GM18907 (cell line): ENCODE data around the gene SDC1.
"Not testable (repeated sequence)": the region's sequence is repeated elsewhere in the genome, so short reads cannot be mapped to it uniquely, and the experiment has no call there.

Experiments
- ATAC-seq: cut with Tn5 transposase; IDR thresholded peaks from one replicate; pipeline ENCODE4 v1.9.1; 2021; ENCODE audit warnings: mild to moderate bottlenecking, moderate library complexity; ENCODE audit not compliant: unreplicated experiment

The SDC1 gene

DNA sequence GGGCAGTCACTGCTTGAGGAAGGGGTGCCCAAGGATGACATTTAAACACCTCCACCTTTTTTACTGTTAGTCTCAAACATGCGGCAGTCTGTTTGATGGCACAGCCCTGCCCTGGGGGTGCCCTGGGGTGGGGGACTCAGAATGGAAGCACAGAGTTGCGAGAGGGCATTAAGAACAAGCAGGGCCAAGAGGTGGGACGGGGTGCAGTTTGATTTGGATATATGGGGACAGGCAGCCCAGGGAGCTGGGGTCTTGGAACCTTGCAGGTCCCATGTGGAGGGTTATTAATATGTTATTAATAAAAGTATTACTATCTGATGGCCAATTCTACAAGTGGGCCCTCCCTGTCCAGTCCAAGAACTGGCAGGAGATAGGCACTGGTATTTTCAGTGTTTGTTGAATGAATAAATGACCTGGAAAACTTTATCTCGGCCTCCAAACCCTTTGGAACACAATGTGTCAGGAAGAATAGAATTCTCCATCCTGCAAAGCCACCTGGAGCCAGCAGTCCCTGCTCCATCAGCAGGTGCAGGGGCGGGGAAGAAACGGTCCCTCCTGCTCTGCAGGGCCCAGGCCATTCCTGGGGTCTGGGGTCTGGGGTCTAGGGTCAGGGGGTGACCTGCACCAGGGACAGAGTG, 25.2 kb downstream of the SDC1 start:
- no peak for ATAC-seq

DNA sequence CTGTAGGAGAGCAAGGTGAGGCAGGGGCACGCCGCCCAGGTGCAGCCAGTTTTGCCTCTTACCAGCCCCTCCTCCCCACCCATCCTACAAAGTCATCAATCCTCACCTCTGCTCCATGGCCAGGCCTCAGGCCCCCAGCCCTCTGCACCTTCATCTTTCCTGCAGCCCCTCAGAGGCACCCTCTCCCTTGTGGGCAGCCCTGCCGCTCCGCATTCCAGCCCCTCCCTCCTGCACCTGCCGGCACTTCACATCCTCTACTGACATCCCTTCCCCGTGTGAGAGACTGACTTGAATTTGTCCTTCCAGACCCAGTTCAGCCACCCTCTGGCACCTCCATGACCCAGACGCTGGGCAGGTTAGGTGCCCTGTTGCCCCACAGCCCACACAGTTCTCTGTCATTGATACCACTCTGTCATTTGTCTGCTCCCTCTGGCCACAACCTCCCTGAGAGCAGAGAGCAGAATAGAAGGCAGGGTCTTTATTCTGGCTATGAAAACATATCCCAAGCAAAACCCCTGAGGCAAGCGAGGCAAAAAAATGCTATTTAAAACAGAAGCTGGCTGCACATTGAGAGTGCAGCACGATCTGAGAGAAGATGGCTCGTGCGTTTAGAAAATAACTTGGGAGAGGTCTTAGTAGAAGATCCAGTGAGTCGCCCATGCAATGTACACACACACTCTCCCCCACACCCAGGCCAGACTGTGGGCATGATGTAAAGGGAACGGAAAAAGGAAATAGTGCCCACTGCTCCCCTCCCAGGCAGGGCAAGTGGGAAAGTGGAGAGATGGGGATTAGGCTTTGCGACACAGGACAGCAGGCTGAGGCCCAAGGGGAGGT, 25.9 kb downstream of the SDC1 start:
- no peak for ATAC-seq

DNA sequence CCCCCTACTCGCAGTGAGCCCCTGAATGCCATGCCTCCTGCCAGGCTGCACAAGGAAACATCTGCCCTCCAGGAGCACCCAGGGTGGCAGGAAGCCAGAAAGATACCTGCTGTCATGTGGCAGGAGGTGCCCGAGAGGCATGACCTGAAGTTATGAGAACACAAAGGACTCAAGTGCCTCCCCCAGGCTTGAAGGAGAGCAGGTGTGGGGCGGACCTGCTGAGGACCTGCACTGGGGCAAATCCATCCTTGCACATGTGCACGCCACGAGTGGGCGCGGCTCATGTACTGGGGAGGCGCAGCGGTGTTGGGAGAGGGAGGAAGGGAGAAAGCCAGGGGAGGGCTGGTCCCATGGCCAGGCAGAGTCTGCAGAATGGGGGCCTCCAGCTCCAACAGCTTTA, 26.9 kb downstream of the SDC1 start:
- ATAC-seq, result no peak

DNA sequence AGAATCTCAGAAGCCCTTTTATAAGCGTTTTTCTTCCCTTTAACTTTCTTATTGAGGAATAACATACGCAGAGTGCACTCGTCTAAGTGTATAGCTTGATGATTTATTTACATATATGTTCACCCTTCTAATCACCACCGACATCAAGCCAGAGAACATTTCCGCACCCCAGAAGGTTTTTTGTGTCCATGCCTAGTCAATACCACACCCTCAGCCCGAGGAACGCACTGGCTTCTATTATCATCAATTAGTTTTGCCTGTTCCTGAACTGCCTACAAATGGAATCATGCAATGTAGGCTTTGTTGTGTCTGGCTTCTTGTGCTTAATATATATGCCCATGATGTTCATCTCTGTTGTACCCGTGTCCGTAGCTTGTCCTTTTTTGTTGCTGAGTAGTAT, 27.7 kb downstream of the SDC1 start:
- no peak for ATAC-seq

DNA sequence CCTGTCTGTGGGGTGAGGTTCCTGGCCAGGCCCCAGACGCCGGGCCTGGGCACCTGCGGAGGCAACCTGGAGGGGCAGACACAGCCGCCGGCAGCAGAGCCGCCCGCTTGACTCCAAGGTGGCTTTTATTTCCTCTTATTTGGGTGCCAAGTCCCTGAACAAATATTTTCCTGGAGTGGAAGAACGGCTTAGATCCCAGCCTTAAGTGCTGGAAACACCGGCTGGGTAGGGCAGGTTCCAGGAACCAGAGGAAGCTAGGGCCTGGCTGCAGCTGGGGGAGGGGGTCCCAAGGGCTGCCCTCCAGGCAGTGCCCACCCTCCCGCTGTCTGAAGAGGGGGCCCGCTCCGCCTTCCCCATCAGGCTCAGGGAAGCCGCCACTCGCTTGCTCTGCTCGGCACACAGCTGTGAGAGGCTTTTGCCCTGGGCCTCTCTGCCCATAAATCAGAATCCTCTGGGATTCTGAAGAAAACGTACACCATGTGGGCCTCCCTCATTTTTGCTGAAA, 28.2 kb downstream of the SDC1 start:
- no peak for ATAC-seq

DNA sequence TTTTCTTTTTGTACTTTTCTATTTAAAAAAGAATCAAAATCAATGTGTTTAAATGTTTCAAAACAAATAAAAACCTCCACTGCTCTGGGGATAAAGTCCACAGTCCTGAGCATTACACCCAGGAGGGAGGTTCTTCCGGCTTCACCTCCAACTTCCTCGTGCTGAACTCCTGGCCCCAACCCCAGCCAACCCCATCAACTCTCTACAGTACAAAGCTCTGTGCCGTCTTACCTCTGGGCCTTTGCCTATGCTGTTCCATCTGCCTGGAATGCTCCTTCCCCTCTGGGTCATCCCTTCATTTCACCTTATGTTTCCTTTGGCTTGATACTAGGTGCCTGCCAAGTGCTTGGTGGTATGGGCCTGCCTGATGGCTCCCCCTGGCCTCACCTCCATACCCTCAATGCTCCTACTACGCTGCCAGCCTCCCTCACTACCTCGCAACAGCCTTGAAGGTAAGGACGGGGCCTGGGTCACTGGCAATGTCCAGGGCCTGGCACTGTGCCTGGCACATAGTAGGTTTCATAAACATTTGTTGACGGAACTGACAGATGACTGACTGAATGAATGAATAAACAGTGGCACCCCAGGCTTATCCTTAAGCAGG, 28.8 kb downstream of the SDC1 start:
- ATAC-seq, result no peak

DNA sequence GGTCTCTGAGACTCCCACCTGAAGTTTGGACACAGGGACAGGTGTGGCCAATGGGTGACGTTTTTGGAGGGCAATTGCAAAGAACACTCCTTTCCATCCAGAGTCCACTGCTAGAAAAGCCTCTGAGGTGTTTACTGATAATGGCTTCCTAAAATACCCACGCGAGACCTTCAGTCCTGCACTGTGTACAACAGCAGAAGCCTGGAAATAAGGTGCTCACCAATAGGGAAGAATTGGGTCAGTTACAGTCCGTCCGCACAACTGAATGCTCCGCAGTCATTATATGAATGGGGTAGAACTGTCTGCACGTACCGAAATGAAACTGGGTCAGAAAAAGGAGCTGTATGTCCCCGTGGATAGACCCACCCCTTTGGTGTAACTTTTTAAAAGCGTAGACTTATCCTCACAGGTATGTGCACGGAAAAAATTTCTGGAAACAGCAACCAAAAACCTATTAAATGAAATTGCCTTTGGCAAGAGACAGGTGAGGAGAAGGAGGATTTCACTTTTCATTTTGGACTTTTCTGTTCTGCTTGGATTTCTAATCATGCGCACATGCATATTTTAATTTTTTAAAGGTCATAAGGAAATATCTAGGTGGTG, 29.4 kb downstream of the SDC1 start:
- ATAC-seq, result no peak

DNA sequence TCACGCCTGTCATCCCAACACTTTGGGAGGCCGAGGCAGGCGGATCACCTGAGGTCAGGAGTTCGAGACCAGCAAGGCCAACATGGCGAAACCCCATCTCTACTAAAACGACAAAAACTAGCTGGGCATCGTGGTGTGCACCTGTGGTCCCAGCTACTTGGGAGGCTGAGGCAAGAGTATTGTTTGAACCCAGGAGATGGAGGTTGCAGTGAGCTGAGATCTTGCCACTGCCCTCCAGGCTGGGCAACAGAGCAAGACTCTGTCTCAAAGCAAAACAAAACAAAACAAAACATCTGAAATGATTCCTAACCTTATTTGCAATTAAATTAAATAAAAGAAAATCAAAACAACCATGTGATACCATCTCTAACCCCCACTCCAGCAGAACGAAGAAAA, 29.9 kb downstream of the SDC1 start:
- ATAC-seq, result not testable (repeated sequence)

DNA sequence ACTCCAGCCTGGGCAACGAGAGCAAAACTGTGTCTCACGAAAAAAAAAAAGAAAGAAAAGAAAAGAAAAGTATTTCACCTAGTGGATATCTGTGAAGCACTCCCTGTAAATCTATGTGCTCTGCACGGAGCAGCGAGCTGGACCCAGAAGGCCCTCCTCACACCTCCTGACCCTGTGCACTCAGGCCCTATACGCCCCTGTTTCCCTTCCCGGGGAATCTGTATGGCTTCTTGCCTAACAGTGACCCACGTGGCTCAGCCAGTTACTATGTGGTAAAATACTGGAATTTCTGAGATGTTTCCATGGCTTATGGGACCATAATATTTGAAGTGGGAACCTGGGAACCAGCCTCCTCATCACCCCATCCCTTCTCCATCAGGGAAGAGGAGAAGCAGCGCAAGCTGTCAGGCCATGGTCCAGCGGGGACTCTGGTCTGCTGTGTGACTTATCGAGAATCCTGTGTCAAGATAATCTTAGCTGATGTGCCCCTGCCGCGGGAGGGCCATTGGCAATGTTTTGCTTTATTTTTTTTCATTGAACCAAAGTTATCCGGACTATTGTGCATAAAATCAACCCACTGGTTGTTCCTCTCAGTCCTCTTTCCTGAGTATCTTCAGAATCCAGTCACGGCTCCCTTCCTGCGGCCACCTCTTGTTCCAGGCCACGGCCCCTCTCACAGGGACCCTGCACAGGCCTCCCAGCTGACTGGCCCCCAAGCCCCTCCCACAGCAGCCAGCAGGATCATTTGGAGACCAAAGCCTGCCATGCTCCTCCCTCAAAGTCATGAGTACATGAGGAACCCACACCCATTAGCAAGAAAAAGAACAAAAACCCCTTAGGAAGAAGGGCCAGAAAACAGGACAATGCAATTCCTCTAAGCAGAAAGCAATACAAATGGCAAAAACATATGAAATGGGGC, 30.6 kb downstream of the SDC1 start:
- no peak for ATAC-seq

DNA sequence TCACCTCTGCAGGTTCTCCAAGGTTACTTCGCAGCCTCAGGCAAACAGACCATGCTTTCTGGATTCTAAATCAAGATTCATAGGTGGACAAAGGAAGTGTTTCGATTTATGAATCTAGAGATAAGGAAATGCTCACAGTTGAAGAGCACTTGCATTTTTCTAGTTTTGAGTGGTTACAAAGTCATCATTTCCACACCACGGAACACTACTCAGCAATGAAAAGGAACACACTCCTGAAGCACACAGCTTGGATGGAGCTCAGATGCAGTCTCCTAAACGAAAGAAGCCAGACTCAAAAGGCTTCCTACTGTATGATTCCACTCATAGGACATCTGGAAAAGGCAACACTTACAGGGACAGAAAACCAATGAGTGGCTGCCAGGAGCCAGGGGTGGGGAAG, 31.7 kb downstream of the SDC1 start:
- no peak for ATAC-seq

DNA sequence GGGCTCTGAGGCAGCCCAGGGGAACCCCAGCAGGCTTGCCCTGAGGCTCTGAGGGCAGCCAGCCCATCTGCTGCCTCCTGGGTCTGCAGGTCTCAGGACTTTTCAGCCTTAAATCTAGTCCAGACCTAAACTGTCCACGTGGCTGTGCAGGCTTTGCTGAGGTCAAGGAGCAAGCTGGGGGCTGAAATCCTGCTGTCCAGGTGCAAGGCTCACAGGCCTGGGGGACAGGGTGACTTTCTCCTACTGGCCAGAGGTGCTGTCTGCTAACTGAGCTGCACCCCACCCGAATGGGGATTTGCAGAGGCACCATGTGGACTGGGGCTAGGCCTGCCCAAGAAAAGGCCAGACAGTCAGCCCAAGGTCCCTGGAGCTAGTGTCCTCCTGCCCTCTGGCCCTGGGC, 32.1 kb downstream of the SDC1 start:
- no peak for ATAC-seq

DNA sequence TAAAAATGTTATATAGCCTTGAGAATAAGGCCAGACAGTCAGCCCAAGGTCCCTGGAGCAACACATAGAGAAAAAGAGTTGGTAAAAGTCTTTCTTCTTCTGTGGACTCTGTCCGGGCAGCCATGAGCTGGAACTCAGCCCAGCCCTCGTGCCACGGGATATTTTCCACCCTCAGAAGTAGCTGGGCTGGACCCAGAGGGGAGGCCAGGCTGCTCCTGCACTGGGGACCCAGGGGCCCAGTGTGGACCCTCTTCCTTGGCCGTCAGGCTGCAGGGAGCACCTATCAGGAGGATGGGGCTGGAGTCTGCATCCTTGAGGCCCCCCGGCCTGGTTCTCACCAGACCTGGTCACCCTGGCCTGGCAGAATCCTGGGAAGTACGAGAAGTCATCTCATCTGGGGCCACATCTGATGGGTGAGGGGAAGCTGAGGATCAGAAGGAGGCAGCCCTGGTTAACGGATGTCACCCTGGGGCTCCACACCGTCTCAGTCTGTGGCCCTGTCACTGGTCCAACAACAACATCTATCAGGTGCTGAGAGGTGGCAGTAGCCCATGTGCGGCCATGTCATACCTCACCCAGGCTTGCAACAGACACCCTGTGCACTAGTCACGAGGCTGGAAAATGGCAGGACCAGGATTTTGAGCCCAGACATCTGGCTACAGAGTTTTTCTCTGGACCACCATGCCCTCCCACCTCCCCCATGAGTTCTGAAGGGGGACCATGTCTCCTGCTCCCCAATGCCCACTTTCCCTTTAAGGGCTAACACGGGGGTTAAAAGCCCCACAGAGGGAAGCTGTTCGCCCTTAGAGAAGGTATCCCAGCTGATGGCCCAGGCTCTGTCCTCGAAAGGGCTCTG, 33.0 kb downstream of the SDC1 start:
- no peak for ATAC-seq

DNA sequence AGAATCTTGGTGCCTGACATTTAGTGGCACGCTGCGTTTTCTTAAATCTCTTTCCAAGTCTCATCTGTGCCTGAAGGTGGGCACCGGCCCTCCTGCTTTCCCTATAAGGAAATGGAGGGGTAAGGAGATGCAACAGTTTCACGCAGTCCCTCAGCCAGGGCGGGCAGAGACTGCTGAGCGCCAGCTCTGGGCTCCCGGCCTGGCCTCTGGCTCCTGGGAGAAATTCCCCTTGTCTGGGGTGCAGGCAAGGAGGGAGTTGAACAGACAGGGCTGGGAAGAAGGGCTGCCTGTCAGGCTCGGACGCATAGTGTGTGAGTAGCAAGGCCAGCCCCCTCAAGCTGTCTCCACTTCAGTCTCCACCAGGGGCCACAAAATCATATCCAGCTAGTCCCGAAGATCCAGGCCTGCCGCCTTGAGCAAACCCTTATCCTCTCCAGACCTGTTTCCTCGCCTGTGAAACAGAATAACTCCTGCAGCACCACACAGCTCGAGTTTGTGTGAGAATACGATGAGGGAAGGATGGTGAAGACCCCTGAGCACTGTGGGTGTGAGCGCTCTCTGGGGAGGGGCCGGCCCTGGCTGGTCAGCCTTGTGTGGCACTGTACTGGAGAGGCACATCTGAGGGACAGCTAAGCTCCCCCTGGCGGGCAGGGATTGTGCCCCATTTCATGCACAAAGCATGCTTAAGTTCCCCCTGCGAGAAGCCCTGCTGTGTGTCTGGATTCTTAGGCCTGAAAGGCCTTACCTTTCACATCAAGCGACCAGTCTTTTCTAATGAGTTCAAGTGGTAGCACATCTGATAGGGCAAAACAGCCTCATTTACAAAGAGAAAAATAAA, 33.8 kb downstream of the SDC1 start:
- ATAC-seq, result no peak

DNA sequence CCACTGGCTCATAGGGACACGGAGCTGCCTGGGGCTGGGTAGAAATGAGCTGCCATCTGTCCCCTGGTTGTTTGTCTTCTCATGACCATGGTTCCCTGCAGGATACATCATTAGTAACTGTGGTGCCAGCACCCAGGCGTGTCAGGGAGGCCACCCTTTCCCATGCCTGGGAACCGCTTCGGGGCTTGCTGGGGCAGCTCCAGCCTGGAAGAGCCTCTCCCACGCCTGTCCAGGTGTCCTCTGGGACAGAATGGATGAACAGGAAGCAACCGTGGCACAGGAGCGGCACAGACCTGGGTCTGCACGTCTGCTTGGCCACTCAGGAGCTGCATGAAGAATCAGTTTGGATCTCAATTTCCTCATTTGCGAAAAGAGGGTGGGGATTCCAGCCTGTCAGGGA, 34.8 kb downstream of the SDC1 start:
- no peak for ATAC-seq

DNA sequence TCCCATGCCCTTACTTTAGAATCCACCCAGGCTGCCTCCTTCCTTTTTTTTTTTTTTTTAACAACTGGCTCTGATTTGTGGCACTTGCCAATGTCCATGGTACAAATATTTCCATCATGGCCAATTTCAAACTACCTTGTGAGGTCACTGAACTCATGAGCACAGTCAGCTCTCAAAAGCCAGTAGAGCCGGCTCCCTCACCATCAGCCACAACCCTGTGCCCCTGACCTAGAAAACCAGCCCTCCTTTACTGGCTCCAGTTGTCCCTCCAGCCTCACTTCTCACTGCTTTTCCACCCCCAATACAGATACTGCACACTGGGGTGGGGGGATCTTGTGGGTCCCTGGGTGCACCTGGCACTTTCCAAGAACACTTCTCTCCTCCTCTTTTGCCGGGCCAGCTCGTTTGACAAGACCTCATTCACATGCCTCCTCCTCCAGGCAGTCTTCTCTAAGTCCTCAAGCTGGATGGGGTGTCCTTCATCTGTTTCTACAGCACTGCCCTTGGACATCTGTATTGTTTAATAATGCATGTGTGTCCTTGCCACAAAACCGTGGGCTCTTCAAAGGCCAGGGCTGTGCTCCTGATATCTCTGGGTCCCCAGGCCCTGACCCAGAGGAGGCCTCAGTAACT, 35.5 kb downstream of the SDC1 start:
- ATAC-seq, result no peak

DNA sequence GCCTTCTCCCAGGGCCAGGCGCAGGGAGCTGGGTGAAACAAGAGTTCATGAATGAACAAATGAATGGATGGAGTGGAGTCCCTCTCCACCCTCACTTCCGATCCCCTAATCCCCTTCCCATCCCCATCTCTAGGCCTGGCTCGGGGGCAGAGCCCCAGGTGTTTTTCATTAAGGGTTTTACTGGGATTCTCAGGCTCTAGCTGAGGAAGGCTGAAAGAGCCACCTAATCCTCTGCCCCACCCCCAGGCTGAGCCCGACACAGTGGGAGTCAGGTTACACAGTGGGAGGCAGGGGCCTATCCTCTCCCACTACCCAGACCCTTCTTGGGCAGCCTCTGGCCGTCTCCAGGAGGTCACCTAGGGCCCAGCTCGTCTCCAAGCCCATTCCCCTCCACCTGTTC, 36.1 kb downstream of the SDC1 start:
- ATAC-seq, result no peak

DNA sequence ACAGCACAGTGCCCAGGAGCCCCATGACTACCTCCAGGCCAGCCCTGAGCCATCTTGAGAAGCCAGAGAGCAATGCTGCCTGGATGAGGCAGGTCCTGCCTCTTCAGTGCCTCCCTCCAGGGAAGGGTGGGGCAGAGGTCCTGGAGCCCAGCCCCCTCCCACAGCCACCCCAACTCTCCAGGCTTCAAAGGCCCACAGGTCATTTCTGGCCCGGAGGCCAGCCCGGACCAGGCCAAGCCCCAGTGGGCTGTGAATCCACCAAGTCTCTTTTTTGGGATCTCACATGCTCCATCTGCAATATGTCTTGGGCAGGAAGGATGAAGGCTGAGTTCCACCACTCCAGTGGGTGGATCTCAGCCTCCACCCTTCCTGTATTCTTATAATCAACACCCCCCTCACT, 36.7 kb downstream of the SDC1 start:
- no peak for ATAC-seq

DNA sequence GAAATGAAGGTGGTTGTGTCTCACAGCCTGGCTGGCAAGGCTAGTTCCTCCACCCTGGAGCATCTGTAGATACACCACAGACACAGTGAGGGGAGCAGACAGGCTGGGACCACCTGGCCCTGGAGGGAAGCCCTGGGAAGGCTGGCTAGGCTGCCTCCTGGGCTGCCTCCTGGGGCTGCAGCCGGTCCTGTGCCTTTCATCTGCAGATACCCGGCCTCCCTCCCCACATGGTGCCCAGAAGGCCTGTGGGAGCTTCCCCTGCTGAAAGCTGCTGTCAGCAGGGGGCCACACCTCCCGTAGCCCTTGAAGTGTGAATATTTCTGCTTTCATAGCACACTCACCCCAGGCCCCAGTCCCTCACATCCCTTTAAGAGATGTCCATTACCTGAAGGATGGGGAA, 37.6 kb downstream of the SDC1 start:
- no peak for ATAC-seq
